Immature natural killer cell (primary cell): ENCODE data around the gene PCK2. TPM values are rescaled to one million over a fixed set of nuclear protein-coding genes. Genes with fewer than 3 reads are reported as not detected.

Source experiments
- DNase-seq, 3 donors: peaks; one replicate each; pipeline ENCODE4 v3.0.0; 2022; ENCODE audit warnings: mixed read lengths in 1 of 3
- H3K27ac Mint-ChIP-seq, 6 donors: one replicate each; pipeline ENCODE4 v1.8.0; 2020; ENCODE audit warnings: mixed read lengths in 6 of 6, mild to moderate bottlenecking in 5 of 6, inconsistent platforms in 4 of 6, moderate library complexity in 3 of 6
- H3K27me3 Mint-ChIP-seq, 3 donors: one replicate each; pipeline ENCODE4 v1.8.0; 2020 to 2021; ENCODE audit warnings: low read depth in 3 of 3, mild to moderate bottlenecking in 3 of 3, mixed read lengths in 3 of 3, moderate library complexity in 3 of 3, inconsistent platforms in 1 of 3
- H3K36me3 Mint-ChIP-seq, 3 donors: one replicate each; pipeline ENCODE4 v1.8.0; 2020; ENCODE audit warnings: mixed read lengths in 3 of 3, inconsistent platforms in 2 of 3, mild to moderate bottlenecking in 2 of 3
- H3K4me1 Mint-ChIP-seq, 2 donors: one replicate each; pipeline ENCODE4 v1.8.0; 2020; ENCODE audit warnings: inconsistent platforms in 2 of 2, mild to moderate bottlenecking in 2 of 2, mixed read lengths in 2 of 2, moderate library complexity in 1 of 2
- H3K4me3 Mint-ChIP-seq, 5 donors: one replicate each; pipeline ENCODE4 v1.8.0; 2020; ENCODE audit warnings: mild to moderate bottlenecking in 5 of 5, mixed read lengths in 5 of 5, inconsistent platforms in 3 of 5, moderate library complexity in 3 of 5
- H3K9me3 Mint-ChIP-seq, 6 donors: one replicate each; pipeline ENCODE4 v1.8.0; 2020; ENCODE audit warnings: mild to moderate bottlenecking in 6 of 6, mixed read lengths in 6 of 6, inconsistent platforms in 4 of 6, moderate library complexity in 3 of 6
- polyA plus RNA-seq, 3 donors: library from polyadenylated mRNA; unstranded; fragments of 300-500 nt; fragmentation: Illumina TruSeq; gene quantifications; one replicate each; pipeline ENCODE4 v1.2.3, GENCODE V29; 2021

Gene PCK2
- polyA plus RNA-seq, 3 donors from 2014 or later, result 8.2 to 13.3 (median 12.0) TPM

DNA sequence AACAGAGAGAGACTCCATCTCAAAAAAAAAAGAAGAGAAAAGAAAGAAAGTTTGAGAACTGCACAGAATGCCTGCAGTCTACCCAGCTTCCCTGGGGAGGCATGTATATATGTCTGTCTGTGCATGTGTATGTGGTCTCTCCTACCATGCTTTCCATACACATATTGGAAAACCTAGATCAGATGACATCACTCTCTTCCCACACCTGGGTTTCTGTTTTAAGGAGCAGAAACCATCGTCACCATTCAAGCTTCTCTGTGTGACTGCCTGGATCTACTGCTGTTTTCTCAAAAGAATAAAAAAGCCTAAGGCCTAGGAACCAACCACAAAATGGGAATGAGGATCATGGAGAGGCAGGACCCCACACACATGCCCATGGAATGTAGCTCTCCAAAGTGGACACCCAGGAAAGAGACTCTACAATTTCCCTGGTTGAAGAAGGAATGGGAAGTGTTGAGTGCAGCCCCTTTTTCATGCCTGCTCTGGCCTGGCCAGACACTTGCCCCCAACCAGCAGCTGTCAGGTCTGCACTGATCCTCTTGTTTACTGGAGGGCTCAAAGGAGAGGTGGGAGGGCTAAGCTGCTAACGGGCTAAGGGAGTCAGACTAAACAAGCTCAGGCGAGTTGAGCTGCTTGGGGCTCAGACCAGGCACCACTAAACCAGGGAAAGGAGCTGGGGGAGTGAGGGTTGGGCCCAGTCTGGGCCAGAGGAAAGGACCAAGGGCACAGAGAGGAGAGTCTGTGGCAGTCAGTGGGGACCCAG is 7.7 kb upstream of the PCK2 start:
- peaks cover 0 to 4% (median 0%) of the 10 kb centered on the region in 3 donors for H3K36me3 Mint-ChIP-seq
- peak overlapping the region in 1 of 6 donors; percentile 28 for H3K27ac Mint-ChIP-seq
- no peak overlapping the region for H3K4me3 Mint-ChIP-seq
- no peaks in the 10 kb centered on the region for H3K9me3 Mint-ChIP-seq
- H3K27me3 Mint-ChIP-seq, result peaks cover 0 to 4% (median 1%) of the 10 kb centered on the region in 3 donors
- peaks cover 0 to 6% of the 10 kb centered on the region in 2 donors for H3K4me1 Mint-ChIP-seq
- no peak for DNase-seq

DNA sequence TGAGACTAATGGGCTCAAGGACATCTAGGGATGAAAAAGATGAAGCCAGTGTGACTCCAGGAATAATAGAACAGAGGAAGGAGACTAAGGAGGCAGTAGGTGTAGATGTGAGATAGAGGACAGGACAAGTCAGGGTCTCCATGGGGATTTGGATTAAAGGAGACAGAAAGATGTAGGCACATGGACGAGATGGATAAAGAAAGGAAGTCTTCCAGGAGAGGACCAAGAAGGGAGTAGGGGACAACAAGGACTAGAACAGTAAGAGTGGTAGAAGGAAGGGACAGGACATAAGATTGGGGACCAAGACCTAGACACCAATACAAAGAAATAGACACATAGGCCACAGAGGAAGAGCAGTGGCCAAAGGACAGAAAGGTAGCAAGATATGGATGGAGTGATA is 7.1 kb upstream of the PCK2 start:
- peaks cover 0 to 3% of the 10 kb centered on the region in 2 donors for H3K4me1 Mint-ChIP-seq
- H3K27ac Mint-ChIP-seq, result peak overlapping the region in 1 of 6 donors; percentile 28
- H3K36me3 Mint-ChIP-seq, result peaks cover 0 to 4% (median 0%) of the 10 kb centered on the region in 3 donors
- DNase-seq, result no peak
- peaks cover 0 to 4% (median 1%) of the 10 kb centered on the region in 3 donors for H3K27me3 Mint-ChIP-seq
- no peak overlapping the region for H3K4me3 Mint-ChIP-seq
- H3K9me3 Mint-ChIP-seq, result no peaks in the 10 kb centered on the region

DNA sequence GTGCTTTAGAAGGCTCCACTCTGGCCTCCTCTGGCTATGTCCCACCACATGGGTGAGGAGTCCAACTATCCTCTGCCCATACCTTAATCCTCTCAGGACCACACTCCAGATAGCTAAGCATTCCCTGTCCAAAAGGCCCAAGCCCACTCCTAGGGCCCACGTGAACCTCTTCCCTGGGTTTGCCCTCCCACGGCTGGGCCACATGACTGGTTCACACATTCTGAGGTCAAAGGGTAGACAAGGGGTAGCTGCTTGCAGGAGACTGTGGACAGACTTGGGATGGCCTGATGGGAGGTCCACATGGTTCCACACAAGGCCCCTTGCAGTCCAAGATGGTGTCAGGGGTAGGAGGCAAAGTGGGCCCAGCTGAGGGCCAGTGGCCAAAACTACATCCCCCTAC is 6.0 kb upstream of the PCK2 start:
- DNase-seq, result no peak
- Mint-ChIP-seq H3K36me3 (peaks cover 0 to 4% (median 0%) of the 10 kb centered on the region in 3 donors), H3K27me3 (peaks cover under 1 to 4% (median 1%) of the 10 kb centered on the region in 3 donors), H3K27ac (no peak overlapping the region), H3K4me3 (no peak overlapping the region), H3K4me1 (peaks cover 0 to 5% of the 10 kb centered on the region in 2 donors), H3K9me3 (no peaks in the 10 kb centered on the region)

DNA sequence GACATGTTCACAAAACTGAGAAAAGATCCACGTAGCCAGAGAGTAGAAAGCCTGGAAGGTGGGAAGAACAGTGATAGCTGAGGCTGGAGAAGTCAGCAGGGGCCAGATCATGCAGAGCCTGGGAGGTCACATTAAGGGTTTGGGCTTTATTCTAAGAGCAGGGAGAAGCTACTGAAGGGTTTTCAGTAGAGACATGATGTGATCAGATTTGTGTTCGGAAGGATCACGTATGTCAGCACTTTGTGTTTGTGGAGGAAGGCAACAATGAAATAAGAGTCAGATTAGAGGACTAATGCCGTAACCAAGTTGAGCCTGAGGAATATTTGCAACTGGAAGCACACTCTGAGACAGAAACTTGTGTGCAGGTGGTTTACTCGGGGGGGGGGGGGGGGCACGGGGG is 4.2 kb upstream of the PCK2 start:
- peaks cover 4 to 11% of the 10 kb centered on the region in 2 donors for H3K4me1 Mint-ChIP-seq
- no peak overlapping the region for H3K27ac Mint-ChIP-seq
- H3K36me3 Mint-ChIP-seq, result peaks cover 0 to 4% (median 0%) of the 10 kb centered on the region in 3 donors
- H3K4me3 Mint-ChIP-seq, result no peak overlapping the region
- no peaks in the 10 kb centered on the region for H3K9me3 Mint-ChIP-seq
- H3K27me3 Mint-ChIP-seq, result peaks cover 1 to 5% (median 2%) of the 10 kb centered on the region in 3 donors
- no peak for DNase-seq

DNA sequence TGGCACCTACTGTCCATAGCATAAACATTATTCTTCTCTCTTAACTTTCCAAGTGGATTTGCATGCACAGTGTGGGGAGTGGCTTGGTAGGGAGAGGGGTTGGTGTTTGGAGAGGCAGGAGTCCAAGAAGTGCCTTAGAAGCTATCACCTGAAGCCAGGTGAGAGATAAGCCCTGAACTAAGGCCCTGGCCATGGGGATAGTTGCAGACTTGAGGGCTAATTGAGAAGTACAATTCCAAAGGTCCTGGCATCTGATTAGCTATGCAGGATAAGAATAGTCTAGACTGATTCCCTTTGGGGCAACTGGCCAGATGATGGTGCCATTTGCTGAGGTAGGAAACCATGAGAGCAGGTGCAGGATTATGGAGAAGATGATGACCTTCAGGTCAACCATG is 2.0 kb upstream of the PCK2 start:
- peaks cover 0 to 1% (median 0%) of the 10 kb centered on the region in 3 donors for H3K36me3 Mint-ChIP-seq
- peaks cover 2 to 7% (median 3%) of the 10 kb centered on the region in 3 donors for H3K27me3 Mint-ChIP-seq
- no peak for DNase-seq
- peak overlapping the region in 4 of 6 donors; percentile 2 to 86 (median 20) for H3K27ac Mint-ChIP-seq
- H3K4me1 Mint-ChIP-seq, result peaks cover 15 to 24% of the 10 kb centered on the region in 2 donors
- peak overlapping the region in 4 of 5 donors; percentile 33 to 98 (median 95) for H3K4me3 Mint-ChIP-seq
- no peaks in the 10 kb centered on the region for H3K9me3 Mint-ChIP-seq

DNA sequence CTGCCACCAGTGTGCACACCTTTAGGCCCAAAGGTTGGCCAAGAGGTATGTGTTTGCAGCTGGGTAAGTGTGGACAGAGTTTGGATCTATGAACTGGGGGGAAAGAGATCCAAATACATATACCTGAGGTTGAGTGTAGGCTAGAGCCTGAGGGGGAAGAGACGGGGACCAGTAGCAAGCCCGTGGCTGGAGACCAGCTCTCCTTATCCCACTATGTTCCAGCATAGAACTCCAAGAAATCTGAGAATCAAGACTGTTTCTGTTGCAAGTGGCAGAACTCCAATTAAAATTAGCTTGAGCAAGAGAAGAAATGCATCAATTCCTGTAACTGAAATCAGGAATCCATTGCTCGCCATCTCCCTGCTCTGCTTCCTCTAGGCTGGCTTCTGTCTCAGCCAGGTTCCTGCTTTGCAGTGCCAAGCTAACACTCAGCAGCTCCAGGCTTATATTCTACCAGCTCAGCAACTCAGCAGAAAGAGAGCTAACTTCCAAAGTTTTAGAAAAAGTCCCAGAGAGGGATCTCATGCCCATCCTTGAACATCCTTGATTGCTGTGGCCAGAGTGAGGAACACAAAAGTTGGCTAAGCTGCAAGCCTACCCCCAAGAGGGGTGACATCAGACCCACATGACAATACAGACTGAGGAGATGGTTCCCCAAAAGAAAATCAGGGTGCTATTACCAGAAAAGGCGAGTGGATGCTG is 1.5 kb upstream of the PCK2 start:
- no peaks in the 10 kb centered on the region for H3K36me3 Mint-ChIP-seq
- H3K27me3 Mint-ChIP-seq, result peaks cover 2 to 7% (median 3%) of the 10 kb centered on the region in 3 donors
- H3K9me3 Mint-ChIP-seq, result no peaks in the 10 kb centered on the region
- peaks cover 15 to 24% of the 10 kb centered on the region in 2 donors for H3K4me1 Mint-ChIP-seq
- peak overlapping the region; percentile 62 to 89 (median 87) for H3K27ac Mint-ChIP-seq
- DNase-seq, result no peak
- peak overlapping the region; percentile 95 to 98 (median 97) for H3K4me3 Mint-ChIP-seq

DNA sequence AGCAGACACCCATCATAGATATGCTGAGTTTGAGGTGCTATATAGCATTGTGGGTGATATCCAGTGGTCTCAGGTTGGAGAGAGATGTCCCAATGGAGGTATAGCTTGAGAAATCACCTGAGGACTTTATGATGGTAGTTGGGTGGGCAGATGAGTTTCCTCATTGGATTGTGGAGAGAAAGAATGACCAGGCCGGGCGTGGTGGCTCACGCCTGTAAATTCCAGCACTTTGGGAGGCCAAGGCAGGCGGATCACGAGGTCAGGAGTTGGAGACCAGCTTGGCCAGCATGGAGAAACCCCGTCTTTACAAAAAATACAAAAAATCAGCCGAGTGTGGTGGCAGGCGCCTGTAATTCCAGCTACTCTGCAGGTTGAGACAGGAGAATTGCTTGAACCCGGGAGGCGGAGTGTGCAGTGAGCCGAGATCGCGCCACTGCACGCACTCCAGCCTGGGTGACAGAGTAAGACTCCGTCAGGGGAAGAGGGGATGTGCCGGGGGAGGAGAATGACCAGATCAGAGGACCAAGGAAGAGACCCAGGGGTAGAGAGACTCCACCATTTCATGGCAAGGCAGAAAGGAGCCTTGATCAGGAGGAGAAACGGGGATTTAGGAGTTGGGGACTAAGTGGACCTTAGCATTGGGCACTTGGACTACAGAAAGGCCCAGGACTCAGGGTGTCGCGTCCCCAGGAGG is 757 bp upstream of the PCK2 start:
- H3K4me1 Mint-ChIP-seq, result peaks cover 15 to 24% of the 10 kb centered on the region in 2 donors

DNA sequence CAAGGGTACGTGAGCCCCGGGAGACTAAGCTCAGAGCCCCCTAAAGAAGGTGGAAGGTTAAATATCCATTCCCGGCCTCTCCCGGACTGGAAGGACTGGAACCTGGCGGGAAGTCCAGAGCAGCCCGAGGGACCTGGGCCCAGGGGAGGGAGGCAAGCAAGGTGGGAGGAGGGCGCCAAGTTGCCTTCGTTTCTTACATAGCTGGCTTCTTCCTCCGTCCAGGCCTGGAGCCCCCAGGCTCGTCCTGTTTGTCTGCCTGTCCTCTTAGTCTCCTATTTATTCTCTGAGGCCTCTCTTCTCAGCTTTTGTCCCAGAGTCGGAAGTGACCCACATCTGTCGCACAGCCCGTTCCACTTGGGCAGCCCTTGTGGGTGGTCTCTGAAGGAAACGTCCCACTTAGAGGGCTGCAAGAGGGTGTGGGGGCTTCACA is 745 bp downstream of the PCK2 start:
- Mint-ChIP-seq H3K27ac (peak overlapping the region; percentile 85 to 98 (median 94)), H3K27me3 (peaks cover 1 to 7% (median 2%) of the 10 kb centered on the region in 3 donors), H3K4me1 (peaks cover 15 to 24% of the 10 kb centered on the region in 2 donors), H3K36me3 (peaks cover 0 to 6% (median 0%) of the 10 kb centered on the region in 3 donors), H3K4me3 (peak overlapping the region; percentile 95 to 98 (median 97)), H3K9me3 (no peaks in the 10 kb centered on the region)
- no peak for DNase-seq

More for the DNA sequence above, 757 bp upstream of the PCK2 start:
- H3K9me3 Mint-ChIP-seq, result no peaks in the 10 kb centered on the region
- no peak for DNase-seq
- peak overlapping the region; percentile 95 to 98 (median 97) for H3K4me3 Mint-ChIP-seq
- peaks cover 2 to 7% (median 3%) of the 10 kb centered on the region in 3 donors for H3K27me3 Mint-ChIP-seq
- peak overlapping the region; percentile 62 to 95 (median 87) for H3K27ac Mint-ChIP-seq
- H3K36me3 Mint-ChIP-seq, result no peaks in the 10 kb centered on the region

DNA sequence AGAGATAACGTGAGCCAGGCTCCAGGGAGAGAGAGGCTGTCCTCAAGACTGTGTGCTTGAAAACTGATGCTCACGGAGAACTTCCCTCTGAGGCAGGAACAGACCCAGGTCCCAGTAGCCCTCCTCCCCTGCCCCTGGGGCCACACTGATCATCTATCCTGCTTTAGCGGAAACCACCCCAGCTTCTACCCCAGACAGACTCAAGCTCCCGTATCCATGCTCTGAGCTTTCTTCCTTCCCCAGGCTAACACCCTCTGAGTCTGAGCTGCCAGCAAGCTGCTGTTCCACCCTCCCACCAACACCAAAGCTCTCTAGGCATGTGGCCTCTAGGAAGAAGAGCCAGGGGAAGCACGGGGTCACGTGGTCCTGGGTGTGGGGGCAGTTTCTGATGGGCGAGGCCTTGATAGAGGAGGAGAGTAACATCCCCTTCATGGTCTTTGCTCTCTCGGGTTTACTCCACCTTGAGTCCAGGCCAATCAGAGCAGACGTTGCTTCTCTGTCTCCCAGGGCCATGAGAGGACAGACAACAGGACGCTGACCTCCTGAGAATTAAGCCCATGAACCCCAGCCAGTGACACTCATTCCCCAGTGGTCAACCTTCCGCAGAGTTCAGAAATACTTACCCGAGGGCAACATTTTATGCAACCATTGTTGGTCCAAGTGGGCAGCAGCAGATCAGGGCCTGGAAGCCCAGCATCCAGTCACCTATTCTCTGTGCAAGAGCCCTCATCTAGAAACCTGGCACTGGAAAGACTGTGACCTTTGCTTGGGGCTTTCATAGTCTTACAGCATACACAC is 1.4 kb downstream of the PCK2 start:
- H3K4me1 Mint-ChIP-seq, result peaks cover 15 to 24% of the 10 kb centered on the region in 2 donors
- DNase-seq, result peak; percentile 16 to 23 (median 16)
- H3K4me3 Mint-ChIP-seq, result peak overlapping the region; percentile 95 to 98 (median 97)
- peaks cover 0 to 9% (median 4%) of the 10 kb centered on the region in 3 donors for H3K36me3 Mint-ChIP-seq
- H3K27ac Mint-ChIP-seq, result peak overlapping the region; percentile 85 to 98 (median 94)
- H3K9me3 Mint-ChIP-seq, result no peaks in the 10 kb centered on the region
- H3K27me3 Mint-ChIP-seq, result peaks cover 1 to 8% (median 2%) of the 10 kb centered on the region in 3 donors

DNA sequence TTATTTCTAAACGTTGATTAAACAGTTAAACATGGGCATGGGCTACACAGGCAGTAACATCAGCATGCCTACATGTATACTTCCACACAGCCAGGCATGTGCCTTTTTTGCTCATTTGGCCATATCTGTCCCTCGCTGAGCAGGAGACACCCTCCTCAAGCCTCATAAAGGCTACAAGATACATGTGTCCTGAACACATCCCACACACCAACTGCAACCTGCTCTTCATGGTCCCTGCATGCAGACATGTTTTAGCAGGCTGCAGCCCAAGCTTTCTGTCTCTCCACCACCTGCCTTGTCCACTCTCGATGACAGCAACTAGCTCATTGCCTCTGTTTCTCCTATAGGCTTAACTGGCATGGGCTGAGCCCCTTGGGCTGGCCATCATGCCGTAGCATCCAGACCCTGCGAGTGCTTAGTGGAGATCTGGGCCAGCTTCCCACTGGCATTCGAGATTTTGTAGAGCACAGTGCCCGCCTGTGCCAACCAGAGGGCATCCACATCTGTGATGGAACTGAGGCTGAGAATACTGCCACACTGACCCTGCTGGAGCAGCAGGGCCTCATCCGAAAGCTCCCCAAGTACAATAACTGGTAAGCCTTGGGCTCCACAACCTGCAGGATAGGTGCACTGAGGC is 2.6 kb downstream of the PCK2 start:
- Mint-ChIP-seq H3K27me3 (peaks cover 1 to 9% (median 2%) of the 10 kb centered on the region in 3 donors), H3K4me1 (peaks cover 15 to 22% of the 10 kb centered on the region in 2 donors), H3K4me3 (peak overlapping the region; percentile 30 to 63 (median 48)), H3K9me3 (no peaks in the 10 kb centered on the region), H3K36me3 (peaks cover 0 to 15% (median 8%) of the 10 kb centered on the region in 3 donors), H3K27ac (peak overlapping the region; percentile 17 to 70 (median 55))
- DNase-seq, result no peak

DNA sequence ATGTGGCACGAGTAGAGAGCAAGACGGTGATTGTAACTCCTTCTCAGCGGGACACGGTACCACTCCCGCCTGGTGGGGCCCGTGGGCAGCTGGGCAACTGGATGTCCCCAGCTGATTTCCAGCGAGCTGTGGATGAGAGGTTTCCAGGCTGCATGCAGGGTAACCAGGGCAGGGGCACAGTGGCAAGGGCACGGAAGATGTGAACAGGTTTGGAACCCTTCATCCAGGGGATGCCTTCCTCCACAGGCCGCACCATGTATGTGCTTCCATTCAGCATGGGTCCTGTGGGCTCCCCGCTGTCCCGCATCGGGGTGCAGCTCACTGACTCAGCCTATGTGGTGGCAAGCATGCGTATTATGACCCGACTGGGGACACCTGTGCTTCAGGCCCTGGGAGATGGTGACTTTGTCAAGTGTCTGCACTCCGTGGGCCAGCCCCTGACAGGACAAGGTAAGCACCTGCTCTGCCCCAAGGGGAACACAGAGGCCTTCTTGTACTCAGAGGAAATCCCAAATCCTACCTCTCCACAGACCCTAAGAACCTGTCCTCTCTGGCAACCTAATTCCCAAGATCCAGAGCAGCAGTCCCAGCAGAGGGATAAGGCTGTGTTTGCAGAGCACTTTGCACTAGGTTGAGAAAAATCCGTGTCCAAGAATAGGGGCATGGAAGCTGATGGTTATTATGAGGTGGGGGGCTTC is 4.3 kb downstream of the PCK2 start:
- Mint-ChIP-seq H3K27ac (no peak overlapping the region), H3K4me1 (peaks cover 15 to 17% of the 10 kb centered on the region in 2 donors), H3K9me3 (no peaks in the 10 kb centered on the region), H3K36me3 (peaks cover 0 to 26% (median 8%) of the 10 kb centered on the region in 3 donors), H3K27me3 (peaks cover 0 to 9% (median 1%) of the 10 kb centered on the region in 3 donors), H3K4me3 (no peak overlapping the region)
- DNase-seq, result no peak
